CD4-positive, alpha-beta T cell (primary cell): ENCODE results near the gene SUCO. TPM values are rescaled to one million over a fixed set of nuclear protein-coding genes. Genes with fewer than 3 reads are reported as not detected.

ENCODE experiments used
- ATAC-seq: fragments of 200-7000 bp; cut with Tn5 transposase; one replicate; pipeline ENCODE4 v1.10.0; 2022; ENCODE audit warnings: mild to moderate bottlenecking; ENCODE audit not compliant: poor library complexity
- CTCF ChIA-PET: fragments of 350-600 bp; sonication (Branson Sonifier 250); formaldehyde crosslinking; loops from one replicate; lab custom pipeline; 2021; ENCODE audit warnings: antibody characterized with exemption, inconsistent platforms; lab: Charles Lee
- POLR2A ChIA-PET: fragments of 350-600 bp; sonication (Branson Sonifier 250); formaldehyde crosslinking; loops from one replicate; lab custom pipeline; 2021; ENCODE audit warnings: antibody characterized with exemption, inconsistent platforms; lab: Charles Lee
- DNase-seq, 14 experiments: peaks; one replicate each; pipeline ENCODE4 v3.0.0-alpha.2; 2013 to 2020; ENCODE audit warnings: mixed read lengths in 2 of 14
- H3K27ac ChIP-seq, 2 donors: one replicate each; pipeline versions ENCODE4 v1.5.1 to v1.7.0; 2013; ENCODE audit warnings: low read length in 2 of 2, low read depth in 1 of 2, mild to moderate bottlenecking in 1 of 2
- H3K27me3 ChIP-seq, 2 experiments: 1 replicate in 1 of 2; 2 replicates in 1 of 2; pipeline versions ENCODE4 v1.6.1 to v1.7.0; 2013; ENCODE audit warnings: low read length in 2 of 2, control low read depth in 1 of 2, mild to moderate bottlenecking in 1 of 2, moderate library complexity in 1 of 2; ENCODE audit not compliant: insufficient read depth in 2 of 2, control insufficient read depth in 1 of 2
- H3K36me3 ChIP-seq: one replicate; pipeline ENCODE4 v1.6.1; 2013; ENCODE audit warnings: low read length, control low read depth; ENCODE audit not compliant: insufficient read depth
- H3K4me1 ChIP-seq: one replicate; pipeline ENCODE4 v1.6.1; 2013; ENCODE audit warnings: low read length, control low read depth; ENCODE audit not compliant: insufficient read depth
- H3K4me3 ChIP-seq: one replicate; pipeline ENCODE4 v1.5.1; 2013; ENCODE audit warnings: mild to moderate bottlenecking, low read length, moderate library complexity
- H3K9me3 ChIP-seq, 2 experiments: 1 replicate in 1 of 2; 2 replicates in 1 of 2; pipeline versions ENCODE4 v1.6.1 to v1.7.0; 2013; ENCODE audit warnings: low read length in 2 of 2, mild to moderate bottlenecking in 2 of 2, control low read depth in 1 of 2, moderate library complexity in 1 of 2; ENCODE audit not compliant: control insufficient read depth in 1 of 2, insufficient read depth in 1 of 2
- H3K27ac Mint-ChIP-seq: one replicate; pipeline ENCODE4 v1.8.0; 2020; ENCODE audit warnings: mixed read lengths
- H3K27me3 Mint-ChIP-seq: one replicate; pipeline ENCODE4 v1.8.0; 2021; ENCODE audit warnings: mixed read lengths
- H3K36me3 Mint-ChIP-seq: one replicate; pipeline ENCODE4 v1.8.0; 2021; ENCODE audit warnings: low read depth, mixed read lengths
- H3K4me1 Mint-ChIP-seq: one replicate; pipeline ENCODE4 v1.8.0; 2021; ENCODE audit warnings: low read depth, mixed read lengths
- H3K4me3 Mint-ChIP-seq: one replicate; pipeline ENCODE4 v1.8.0; 2020; ENCODE audit warnings: mild to moderate bottlenecking, mixed read lengths
- H3K9me3 Mint-ChIP-seq: one replicate; pipeline ENCODE4 v1.8.0; 2020; ENCODE audit warnings: mixed read lengths
- intact Hi-C, 2 experiments: fragments of 100-400 bp; cut with DNase I in 1 of 2; cut with micrococcal nuclease in 1 of 2; formaldehyde crosslinking; loops; one replicate each; pipeline versions ENCODE4 v1.15.1 to v1.9.0; 2023 to 2025; cut with DNase I, micrococcal nuclease
- polyA plus RNA-seq, 2 donors: library from polyadenylated mRNA; unstranded; fragments of 120-200 nt; gene quantifications; one replicate each; pipeline ENCODE4 v1.2.1, GENCODE V29; 2013
- total RNA-seq, 174 experiments: library from RNA in 2 of 174; stranded (reverse) in 2 of 174; gene quantifications; one replicate each; pipeline ENCODE4 v1.2.3 and lab custom pipeline; 2021 to 2026
- TF ChIP-seq, protein P1 (sequence below): fragments of 200-600 bp; IDR thresholded peaks from one replicate; pipeline ENCODE4 v1.8.0; 2022; ENCODE audit warnings: antibody characterized with exemption, mild to moderate bottlenecking

The SUCO gene, protein sequence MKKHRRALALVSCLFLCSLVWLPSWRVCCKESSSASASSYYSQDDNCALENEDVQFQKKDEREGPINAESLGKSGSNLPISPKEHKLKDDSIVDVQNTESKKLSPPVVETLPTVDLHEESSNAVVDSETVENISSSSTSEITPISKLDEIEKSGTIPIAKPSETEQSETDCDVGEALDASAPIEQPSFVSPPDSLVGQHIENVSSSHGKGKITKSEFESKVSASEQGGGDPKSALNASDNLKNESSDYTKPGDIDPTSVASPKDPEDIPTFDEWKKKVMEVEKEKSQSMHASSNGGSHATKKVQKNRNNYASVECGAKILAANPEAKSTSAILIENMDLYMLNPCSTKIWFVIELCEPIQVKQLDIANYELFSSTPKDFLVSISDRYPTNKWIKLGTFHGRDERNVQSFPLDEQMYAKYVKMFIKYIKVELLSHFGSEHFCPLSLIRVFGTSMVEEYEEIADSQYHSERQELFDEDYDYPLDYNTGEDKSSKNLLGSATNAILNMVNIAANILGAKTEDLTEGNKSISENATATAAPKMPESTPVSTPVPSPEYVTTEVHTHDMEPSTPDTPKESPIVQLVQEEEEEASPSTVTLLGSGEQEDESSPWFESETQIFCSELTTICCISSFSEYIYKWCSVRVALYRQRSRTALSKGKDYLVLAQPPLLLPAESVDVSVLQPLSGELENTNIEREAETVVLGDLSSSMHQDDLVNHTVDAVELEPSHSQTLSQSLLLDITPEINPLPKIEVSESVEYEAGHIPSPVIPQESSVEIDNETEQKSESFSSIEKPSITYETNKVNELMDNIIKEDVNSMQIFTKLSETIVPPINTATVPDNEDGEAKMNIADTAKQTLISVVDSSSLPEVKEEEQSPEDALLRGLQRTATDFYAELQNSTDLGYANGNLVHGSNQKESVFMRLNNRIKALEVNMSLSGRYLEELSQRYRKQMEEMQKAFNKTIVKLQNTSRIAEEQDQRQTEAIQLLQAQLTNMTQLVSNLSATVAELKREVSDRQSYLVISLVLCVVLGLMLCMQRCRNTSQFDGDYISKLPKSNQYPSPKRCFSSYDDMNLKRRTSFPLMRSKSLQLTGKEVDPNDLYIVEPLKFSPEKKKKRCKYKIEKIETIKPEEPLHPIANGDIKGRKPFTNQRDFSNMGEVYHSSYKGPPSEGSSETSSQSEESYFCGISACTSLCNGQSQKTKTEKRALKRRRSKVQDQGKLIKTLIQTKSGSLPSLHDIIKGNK (N-terminal part only)
- total RNA-seq (100 to 1,000 TPM in 1 of 2 experiments, 10 to 100 TPM in 1; 93.1 to 104 TPM), total RNA-seq (lab: John Stamatoyannopoulos, UW) (49.2 to 250 (median 110) reads per million in 172 experiments)
- polyA plus RNA-seq (2013, experiment 1 of 2) = 27.4 TPM
- 29.8 TPM for polyA plus RNA-seq (2013, experiment 2 of 2)

DNA sequence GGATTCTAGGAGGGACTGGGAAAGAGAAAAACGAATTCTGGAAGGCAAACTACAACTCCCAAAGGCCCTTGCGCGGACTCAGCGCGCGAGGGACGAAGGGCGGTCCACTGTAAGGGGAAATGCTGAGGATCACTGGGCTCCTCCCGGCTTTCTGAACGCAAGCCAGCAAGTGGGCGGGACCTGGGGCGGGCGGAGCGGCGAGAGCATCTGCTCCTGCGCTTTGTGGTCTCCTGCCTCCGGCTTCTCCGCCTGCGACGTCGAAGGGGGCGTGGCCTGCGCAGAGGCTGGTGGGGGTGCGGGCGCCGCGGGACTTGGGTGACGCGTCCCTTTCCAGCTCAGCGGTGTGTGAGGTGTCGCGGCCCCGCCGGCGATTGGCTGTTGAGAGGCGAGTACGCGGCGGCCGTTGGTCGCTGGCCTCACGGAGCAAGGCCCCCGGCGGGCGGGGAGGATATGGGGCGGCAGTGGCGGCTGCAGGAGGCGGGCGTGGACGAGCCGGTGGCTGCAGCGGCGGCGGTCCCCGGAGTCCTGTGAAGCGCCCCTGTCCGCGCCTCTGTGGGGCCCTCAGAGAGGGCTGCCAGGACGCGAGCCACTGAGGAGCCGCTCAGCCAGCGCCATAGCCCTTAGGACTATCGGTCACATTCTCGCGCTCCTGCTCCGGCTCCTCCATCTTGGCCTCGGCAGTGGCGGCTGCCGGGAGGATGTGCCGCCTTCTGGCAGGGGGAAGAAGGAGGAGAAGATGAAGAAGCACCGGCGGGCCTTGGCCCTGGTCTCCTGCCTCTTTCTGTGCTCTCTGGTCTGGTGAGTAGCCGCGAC, at the start of gene SUCO:
TSS of gene SUCO (plus strand) at position 451 of the 813 bp plus-strand sequence. CDS start at position 737, 286 bp downstream.
- Mint-ChIP-seq H3K9me3 (no peaks in the 10 kb centered on the region), H3K36me3 (peaks cover 19% of the 10 kb centered on the region), H3K27ac (peak within 1 kb of the TSS; percentile 99), H3K4me1 (peaks cover 51% of the 10 kb centered on the region), H3K27me3 (peaks cover 7% of the 10 kb centered on the region), H3K4me3 (peak within 1 kb of the TSS; percentile 99)
- ChIA-PET CTCF (interaction anchor here (0.8 to 1.4 kb wide), 2 partner anchors 22 to 89 kb away, joined by 3 read pairs; partner anchors contain the start of gene PIGC), POLR2A (interaction anchor here (0.5 to 1.8 kb wide), 50 partner anchors 9 to 1626 kb away, joined by 3 to 28 read pairs (median 4); partner anchors contain the start of genes CENPL, DARS2, DNM3 and GAS5)
- H3K36me3 ChIP-seq = no peaks in the 10 kb centered on the region
- peak within 1 kb of the TSS; percentile 89 for H3K4me3 ChIP-seq
- H3K9me3 ChIP-seq = no peaks in the 10 kb centered on the region
- intact Hi-C loops = loop anchor here (1.0 to 10.0 kb wide), 14 partner anchors 91 to 1632 kb away; partner anchors contain the start of genes CENPL (in 2 of the 2), DARS2 (in 2 of the 2), METTL13 (in 2 of the 2) and PIGC (in 2 of the 2)
- peak within 1 kb of the TSS; percentile 97 to 99 for H3K27ac ChIP-seq
- H3K27me3 ChIP-seq = peaks cover 0 to 7% of the 10 kb centered on the region in 2 experiments
- DNase-seq (peak; percentile 99 to 100 (median 100)), ATAC-seq (peak; percentile 82)
- TF ChIP-seq, protein P1, sequence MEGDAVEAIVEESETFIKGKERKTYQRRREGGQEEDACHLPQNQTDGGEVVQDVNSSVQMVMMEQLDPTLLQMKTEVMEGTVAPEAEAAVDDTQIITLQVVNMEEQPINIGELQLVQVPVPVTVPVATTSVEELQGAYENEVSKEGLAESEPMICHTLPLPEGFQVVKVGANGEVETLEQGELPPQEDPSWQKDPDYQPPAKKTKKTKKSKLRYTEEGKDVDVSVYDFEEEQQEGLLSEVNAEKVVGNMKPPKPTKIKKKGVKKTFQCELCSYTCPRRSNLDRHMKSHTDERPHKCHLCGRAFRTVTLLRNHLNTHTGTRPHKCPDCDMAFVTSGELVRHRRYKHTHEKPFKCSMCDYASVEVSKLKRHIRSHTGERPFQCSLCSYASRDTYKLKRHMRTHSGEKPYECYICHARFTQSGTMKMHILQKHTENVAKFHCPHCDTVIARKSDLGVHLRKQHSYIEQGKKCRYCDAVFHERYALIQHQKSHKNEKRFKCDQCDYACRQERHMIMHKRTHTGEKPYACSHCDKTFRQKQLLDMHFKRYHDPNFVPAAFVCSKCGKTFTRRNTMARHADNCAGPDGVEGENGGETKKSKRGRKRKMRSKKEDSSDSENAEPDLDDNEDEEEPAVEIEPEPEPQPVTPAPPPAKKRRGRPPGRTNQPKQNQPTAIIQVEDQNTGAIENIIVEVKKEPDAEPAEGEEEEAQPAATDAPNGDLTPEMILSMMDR = peak; percentile 37
- H3K4me1 ChIP-seq = peaks cover 7% of the 10 kb centered on the region

DNA sequence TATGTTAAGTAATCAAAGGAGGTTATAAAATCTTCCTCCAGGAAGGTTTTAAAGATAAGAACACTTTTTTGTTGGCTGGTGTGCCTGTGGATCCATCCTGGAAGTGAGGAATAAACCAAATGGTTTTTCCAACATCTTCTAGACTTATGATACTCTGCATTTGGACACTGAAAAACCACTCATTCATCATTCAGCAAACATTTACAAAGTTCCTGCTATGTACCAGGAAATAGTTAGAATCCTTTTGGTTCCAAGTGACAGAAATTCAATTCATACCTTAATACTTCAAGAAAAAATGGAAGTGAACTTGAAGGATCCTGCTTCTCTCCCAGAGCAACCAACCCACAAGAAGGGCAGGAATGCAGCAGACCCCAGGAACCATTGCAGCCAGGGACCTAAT, 49.5 kb upstream of the SUCO start:
- Histone ChIP-seq H3K9me3 (no peaks in the 10 kb centered on the region), H3K36me3 (no peaks in the 10 kb centered on the region), H3K4me1 (peaks cover 7% of the 10 kb centered on the region), H3K27ac (no peak overlapping the region), H3K4me3 (no peak overlapping the region), H3K27me3 (no peaks in the 10 kb centered on the region)
- Mint-ChIP-seq H3K27me3 (peaks cover 6% of the 10 kb centered on the region), H3K4me1 (peaks cover 24% of the 10 kb centered on the region), H3K36me3 (no peaks in the 10 kb centered on the region), H3K4me3 (no peak overlapping the region), H3K9me3 (no peaks in the 10 kb centered on the region), H3K27ac (no peak overlapping the region)
- TF ChIP-seq, protein P1 = no peak
- DNase-seq (no peak), ATAC-seq (no peak)
- CTCF ChIA-PET = no interaction called here
- POLR2A ChIA-PET = no interaction called here
- intact Hi-C loops = no loop called here
